H1 (cell line): ENCODE data around the gene GNG11.

Experiments
- ATF3 ChIP-seq: IDR thresholded peaks from 2 replicates; pipeline ENCODE4 v1.6.1; 2011; ENCODE audit warnings: low read depth, mild to moderate bottlenecking, low read length; ENCODE audit not compliant: insufficient read depth
- CHD1 ChIP-seq: IDR thresholded peaks from 2 replicates; pipeline ENCODE4 v1.6.1; 2012; ENCODE audit warnings: low read depth, low read length, improper control_type of control experiment
- CHD2 ChIP-seq: IDR thresholded peaks from 2 replicates; pipeline ENCODE4 v1.6.1; 2012; ENCODE audit warnings: low read length, improper control_type of control experiment
- CREB1 ChIP-seq: IDR thresholded peaks from 2 replicates; pipeline ENCODE4 v1.6.1; 2012; ENCODE audit warnings: inconsistent platforms
- CTCF ChIP-seq, 3 experiments: IDR thresholded peaks; 1 replicate in 2 of 3; 2 replicates in 1 of 3; pipeline versions ENCODE4 v1.5.1 to v1.6.1; 2011; ENCODE audit warnings: low read length in 3 of 3, mild to moderate bottlenecking in 3 of 3, inconsistent platforms in 2 of 3, low read depth in 1 of 3, moderate library complexity in 1 of 3; ENCODE audit not compliant: insufficient read depth in 1 of 3; ENCODE audit errors: control extremely low read depth in 1 of 3
- EP300 ChIP-seq, 2 experiments: IDR thresholded peaks; 1 replicate in 1 of 2; 2 replicates in 1 of 2; pipeline ENCODE4 v1.6.1; 2011 to 2012; ENCODE audit warnings: low read depth in 2 of 2, low read length in 2 of 2, mild to moderate bottlenecking in 2 of 2, borderline replicate concordance in 1 of 2, inconsistent platforms in 1 of 2, moderate library complexity in 1 of 2
- GTF2F1 ChIP-seq: IDR thresholded peaks from 2 replicates; pipeline ENCODE4 v1.6.1; 2012; ENCODE audit warnings: low read depth, low read length, improper control_type of control experiment, borderline replicate concordance
- KDM1A ChIP-seq: fragments of 200-600, 300-600 bp; sonication (generic); IDR thresholded peaks from 2 replicates; pipeline ENCODE4 v1.7.1; 2016; ENCODE audit warnings: mild to moderate bottlenecking, low read length, borderline replicate concordance
- POLR2A ChIP-seq, 2 experiments: IDR thresholded peaks; 1 replicate in 1 of 2; 2 replicates in 1 of 2; pipeline ENCODE4 v1.6.1; 2011; ENCODE audit warnings: low read depth in 2 of 2, low read length in 2 of 2, mild to moderate bottlenecking in 2 of 2; ENCODE audit errors: control extremely low read depth in 1 of 2
- POLR2AphosphoS5 ChIP-seq: IDR thresholded peaks from 2 replicates; pipeline ENCODE4 v1.6.1; 2011; ENCODE audit warnings: low read depth, low read length
- POU5F1 ChIP-seq: IDR thresholded peaks from 2 replicates; pipeline ENCODE4 v1.6.1; 2011; ENCODE audit warnings: low read depth, mild to moderate bottlenecking, low read length, moderate library complexity
- TAF1 ChIP-seq: IDR thresholded peaks from 2 replicates; pipeline ENCODE4 v1.6.1; 2011; ENCODE audit warnings: mild to moderate bottlenecking, low read depth, low read length
- TBP ChIP-seq: IDR thresholded peaks from 2 replicates; pipeline ENCODE4 v1.6.1; 2011; ENCODE audit warnings: low read depth, low read length, improper control_type of control experiment
- TCF12 ChIP-seq: IDR thresholded peaks from 2 replicates; pipeline ENCODE4 v1.6.1; 2011; ENCODE audit warnings: low read depth, mild to moderate bottlenecking, low read length

GRCh38 chr7:93926800-93927199 lies 5.3 kb downstream of the GNG11 start:
- TF ChIP-seq CHD2 (no peak), TAF1 (no peak), KDM1A (no peak), POLR2AphosphoS5 (no peak), GTF2F1 (no peak), CTCF (IDR thresholded peaks at IDR 0.05; ENCODE audit: control extremely low read depth in 1 of 3, insufficient read depth in 1 of 3, low read depth in 1 of 3, low read length in 3 of 3) (no peak), CHD1 (no peak), POLR2A (IDR thresholded peaks at IDR 0.05; ENCODE audit: control extremely low read depth in 1 of 2, low read depth in 2 of 2, low read length in 2 of 2) (no peak), CREB1 (no peak), EP300 (IDR thresholded peaks at IDR 0.05; ENCODE audit: borderline replicate concordance in 1 of 2, low read depth in 2 of 2, low read length in 2 of 2) (no peak), TCF12 (no peak), ATF3 (no peak), POU5F1 (no peak), TBP (no peak)
